ENCODE measurements around the gene KLF13.

KLF13 gene

DNA sequence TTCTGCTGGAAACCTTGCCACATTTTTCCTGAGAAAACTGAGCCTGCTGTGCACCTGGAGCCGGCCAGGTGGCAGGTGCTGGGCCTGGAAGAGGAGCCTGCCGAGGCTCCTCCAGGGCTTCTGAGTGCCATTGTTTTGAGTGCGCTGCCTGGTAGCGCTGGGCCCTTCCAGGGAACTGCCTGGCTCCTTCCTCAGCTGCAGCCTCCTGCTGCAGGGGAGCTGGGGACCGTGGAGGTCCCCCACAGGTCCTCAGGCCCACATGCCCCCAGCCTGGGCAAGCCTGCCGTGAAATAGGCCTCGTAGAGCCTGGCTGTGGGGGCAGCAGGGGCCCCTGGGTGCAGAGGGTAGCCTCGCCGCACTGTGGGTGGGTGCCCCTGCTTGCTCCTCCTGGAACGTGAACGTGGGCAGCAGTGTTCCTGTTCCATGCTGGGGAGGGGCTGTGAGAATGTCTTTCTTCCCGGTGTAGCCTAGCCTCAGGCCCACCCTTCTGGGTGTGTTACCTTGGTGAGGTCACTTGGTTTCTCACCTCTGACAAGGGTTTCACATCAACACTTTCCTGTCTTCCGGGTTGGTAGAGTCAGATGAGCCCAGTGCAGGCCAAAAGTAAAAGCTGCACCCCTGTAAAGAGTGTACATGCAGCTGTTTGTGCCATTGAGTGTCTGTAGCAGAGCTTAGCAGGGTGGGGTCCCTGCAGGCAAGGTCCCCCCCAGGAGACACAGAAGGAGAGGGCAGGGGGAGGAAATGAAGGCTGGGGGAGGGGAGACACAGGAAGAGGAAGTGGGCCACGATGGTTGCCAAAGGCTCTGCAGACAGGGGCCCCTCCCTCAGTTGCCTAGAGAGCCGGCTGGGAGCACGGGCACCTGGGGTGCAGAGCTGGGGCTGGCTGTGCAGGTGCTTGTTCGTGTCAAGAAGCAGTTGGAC lies 34.5 kb downstream of the KLF13 start:
- DNase-seq (ENCODE audit: low read depth in 1 of 2, low spot score in 1 of 2): peak; percentile 42 to 68

GRCh38 chr15:31361764-31362515 lies 35.3 kb downstream of the KLF13 start:
- no peak for DNase-seq (ENCODE audit: low read depth in 1 of 2, low spot score in 1 of 2)

DNA sequence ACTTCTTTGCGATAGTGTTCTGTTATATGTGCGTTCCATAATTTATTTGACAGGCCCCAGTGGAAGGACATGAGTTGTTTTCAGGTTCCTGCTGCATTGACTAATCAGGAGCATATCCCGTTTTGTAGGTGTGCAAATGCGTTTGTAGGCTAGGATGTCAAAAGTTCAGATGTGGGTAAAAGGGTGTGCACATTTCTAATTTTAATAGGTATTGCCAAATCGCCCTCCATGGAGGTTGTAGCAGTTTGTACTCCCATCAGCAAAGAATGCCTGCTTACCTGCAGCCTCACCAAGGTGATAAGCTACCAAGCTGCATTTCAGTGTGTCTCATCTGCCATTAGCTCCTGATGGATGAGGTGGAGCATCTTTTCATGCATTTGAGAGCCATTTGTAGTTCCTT lies 36.3 kb downstream of the KLF13 start:
- DNase-seq (ENCODE audit: low read depth in 1 of 2, low spot score in 1 of 2): no peak

DNA sequence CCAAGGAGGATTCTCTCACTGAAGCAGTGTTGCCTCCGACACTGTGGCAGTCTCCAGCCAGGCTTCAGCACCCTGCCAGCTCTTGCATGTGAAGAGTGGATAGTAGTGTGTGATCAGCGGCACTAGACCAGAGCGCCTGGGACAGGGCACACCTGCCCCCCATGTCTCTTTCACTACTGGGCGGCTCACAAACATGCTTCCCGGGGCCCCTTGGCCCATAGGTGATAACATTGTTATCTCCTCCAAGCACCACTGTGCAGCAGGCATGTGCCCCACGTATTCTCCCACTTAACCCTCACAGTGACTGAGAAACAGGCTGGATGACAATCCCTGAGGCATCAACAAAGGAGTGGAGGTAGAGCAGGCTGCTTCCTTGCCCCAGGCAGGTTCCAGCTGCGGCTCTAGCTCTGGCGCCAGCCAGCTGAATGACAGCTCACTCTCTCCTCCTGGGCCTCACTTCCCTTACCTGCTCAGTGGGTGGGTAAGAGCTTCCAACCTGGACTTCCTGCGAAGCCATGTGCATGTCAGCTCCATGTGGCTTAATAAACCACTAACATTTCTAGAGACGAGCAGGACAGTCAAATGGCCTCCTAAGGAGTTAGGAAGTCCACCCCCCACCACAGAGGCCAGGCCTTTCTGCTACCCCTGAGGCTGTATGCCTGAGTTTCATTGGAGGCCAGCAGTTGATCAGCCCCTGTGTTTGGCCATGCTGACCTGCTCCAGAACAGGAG lies 37.8 kb downstream of the KLF13 start:
- no peak for DNase-seq (ENCODE audit: low read depth in 1 of 2, low spot score in 1 of 2)

DNA sequence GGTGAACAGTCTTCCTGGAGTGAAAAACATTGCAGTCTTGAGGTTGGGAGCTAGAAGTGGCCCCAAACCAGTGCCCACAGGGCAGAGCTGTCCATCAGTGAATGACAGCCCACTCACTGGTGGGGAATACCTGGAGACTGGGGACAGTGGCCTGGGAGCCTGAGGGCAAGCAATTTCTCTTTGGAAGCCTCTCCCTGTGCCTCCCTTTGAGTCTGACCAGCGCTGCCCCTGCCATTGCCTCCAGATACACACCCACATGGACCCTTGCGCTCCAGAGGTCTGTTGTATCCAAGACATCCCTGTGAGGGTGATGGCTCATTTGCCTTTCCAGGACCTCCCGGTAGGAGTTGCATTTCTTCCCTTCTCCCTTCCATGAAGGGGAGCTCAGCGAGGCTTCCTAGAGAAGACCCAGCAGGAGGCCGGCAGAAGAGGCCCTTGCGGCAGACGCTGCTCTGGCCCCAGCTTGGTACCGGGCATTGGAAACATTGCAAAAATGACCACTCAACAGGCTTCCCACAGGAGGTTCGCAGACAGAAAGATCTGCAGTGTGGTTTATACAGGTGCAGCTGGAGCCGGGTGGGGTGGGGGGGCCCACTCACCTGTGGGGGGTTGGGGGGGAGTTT lies 38.5 kb downstream of the KLF13 start:
- DNase-seq (ENCODE audit: low read depth in 1 of 2, low spot score in 1 of 2): no peak

GRCh38 chr15:31365655-31366127 lies 39.1 kb downstream of the KLF13 start:
- DNase-seq (ENCODE audit: low read depth in 1 of 2, low spot score in 1 of 2): peak; percentile 55 to 62

DNA sequence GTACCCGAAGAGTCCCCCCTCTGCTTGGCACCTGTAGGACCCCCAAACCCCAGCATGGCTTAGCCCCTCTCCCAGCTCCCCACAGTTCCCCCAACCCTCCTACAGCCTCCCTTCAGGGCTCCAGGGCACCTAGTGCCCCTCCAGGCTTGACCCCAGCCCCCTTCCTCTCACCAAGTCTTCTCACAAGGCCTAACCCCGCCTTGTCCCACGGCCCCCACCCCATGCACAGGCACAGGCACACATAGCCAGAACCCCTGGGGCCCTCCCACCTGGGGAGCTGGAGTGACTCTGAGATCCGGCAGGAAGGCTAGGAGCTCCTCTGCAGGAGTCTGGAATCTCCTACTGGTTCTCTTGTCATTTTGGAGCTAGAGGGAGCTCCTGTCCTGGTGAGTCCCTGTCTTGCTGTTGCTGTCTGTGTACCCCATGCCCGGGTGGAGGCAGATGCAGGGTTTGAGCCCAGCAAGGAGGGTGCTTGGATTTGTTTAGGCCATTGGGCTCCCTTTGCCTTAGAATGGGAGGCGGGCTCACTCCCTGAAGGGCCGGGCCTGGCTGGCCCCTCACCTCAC lies 39.6 kb downstream of the KLF13 start:
- no peak for DNase-seq (ENCODE audit: low read depth in 1 of 2, low spot score in 1 of 2)

- DNase-seq (ENCODE audit: low read depth in 1 of 2, low spot score in 1 of 2): no peak
These were observed 40.5 kb downstream of the KLF13 start for GRCh38 chr15:31367021-31367729.

- DNase-seq (ENCODE audit: low read depth in 1 of 2, low spot score in 1 of 2): no peak
These were observed 41.2 kb downstream of the KLF13 start for GRCh38 chr15:31367730-31368344.

GRCh38 chr15:31369727-31370126 lies 43.1 kb downstream of the KLF13 start:
- DNase-seq (ENCODE audit: low read depth in 1 of 2, low spot score in 1 of 2): no peak

GRCh38 chr15:31371520-31372240 lies 45.0 kb downstream of the KLF13 start:
- no peak for DNase-seq (ENCODE audit: low read depth in 1 of 2, low spot score in 1 of 2)

GRCh38 chr15:31372635-31373091 lies 46.0 kb downstream of the KLF13 start:
- no peak for DNase-seq (ENCODE audit: low read depth in 1 of 2, low spot score in 1 of 2)

DNA sequence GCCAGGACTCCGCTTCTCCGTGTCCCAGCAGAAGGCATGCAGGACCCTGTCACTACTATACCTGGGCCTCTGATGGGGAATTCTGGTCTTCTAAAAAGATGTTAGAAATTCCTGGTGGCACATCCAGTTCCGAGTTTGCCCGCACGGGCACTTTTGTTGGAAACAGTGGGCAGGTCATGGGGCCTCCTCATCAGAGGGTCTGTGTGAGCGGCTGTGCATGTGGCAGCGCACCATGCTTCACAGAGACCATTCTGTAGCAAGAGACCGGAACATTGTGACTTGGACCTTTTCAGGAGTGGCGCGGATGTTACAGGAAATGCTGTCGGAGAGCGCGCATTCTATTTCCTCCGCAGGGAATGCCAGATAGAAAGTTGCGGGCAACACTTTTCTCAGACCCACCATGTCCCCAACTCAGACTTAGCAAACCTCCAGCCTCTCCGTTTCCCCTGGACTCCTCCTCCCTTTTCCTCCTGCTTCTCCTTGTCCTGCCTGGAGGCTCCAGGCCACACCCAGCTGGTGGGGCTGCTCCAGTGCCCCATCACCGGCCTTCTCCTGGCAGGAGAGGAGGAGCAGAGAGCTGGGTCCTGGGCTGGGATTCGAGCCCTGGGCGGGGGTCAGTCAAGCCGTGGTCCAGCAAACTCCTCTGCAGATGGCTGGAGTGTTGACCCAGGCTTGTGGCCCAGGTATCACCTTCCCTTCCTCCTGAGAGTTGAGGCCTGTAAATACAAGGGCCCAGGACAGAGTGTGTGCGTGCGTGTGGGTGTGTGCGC lies 46.6 kb downstream of the KLF13 start:
- no peak for DNase-seq (ENCODE audit: low read depth in 1 of 2, low spot score in 1 of 2)

GRCh38 chr15:31373970-31374369 lies 47.3 kb downstream of the KLF13 start:
- no peak for DNase-seq (ENCODE audit: low read depth in 1 of 2, low spot score in 1 of 2)

DNA sequence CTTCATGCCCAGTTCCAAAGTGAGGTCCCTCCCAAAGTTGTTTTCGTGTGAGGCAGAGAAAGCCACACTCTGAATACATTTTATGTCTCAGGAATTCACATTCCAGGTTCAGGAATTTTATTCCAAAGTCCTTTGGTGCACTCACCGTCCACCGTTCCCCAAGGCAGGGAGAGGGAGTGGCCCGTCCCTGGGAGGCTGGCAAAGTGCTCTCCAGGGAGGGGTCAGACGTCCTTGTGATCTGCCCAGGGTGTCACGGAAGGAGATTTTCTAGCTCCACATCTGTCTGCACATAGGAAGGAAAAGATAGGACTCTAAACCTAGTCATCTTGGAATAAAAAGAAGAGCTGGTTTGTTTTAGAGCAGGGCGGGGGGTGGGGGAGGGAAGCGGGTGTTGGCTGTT lies 47.9 kb downstream of the KLF13 start:
- no peak for DNase-seq (ENCODE audit: low read depth in 1 of 2, low spot score in 1 of 2)

- DNase-seq (ENCODE audit: low read depth in 1 of 2, low spot score in 1 of 2): no peak
These were observed 48.4 kb downstream of the KLF13 start for GRCh38 chr15:31374986-31375385.

GRCh38 chr15:31375772-31376171 lies 49.1 kb downstream of the KLF13 start:
- DNase-seq (ENCODE audit: low read depth in 1 of 2, low spot score in 1 of 2): no peak

DNA sequence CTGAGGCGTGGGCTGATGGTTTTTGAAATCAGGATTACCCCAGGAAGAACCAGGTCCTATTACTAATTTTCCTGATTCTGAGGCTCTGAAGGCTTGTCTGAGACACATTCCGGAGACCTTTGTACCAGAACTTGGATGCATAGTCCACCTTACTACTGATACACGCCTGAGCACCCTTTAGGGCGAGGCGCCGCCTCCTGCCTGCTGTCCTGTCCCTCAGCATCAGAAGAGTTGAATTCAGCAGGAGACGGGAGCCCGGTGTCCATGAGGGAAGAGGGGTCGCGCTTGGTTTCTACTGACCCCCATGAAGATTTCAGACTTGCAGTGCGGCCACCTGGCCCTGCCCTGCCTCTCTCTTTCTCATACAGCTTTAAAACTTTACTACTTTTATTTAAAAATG lies 49.9 kb downstream of the KLF13 start:
- no peak for DNase-seq (ENCODE audit: low read depth in 1 of 2, low spot score in 1 of 2)

All from activated T-helper 1 cell treated with anti-CD3 and anti-CD28 coated beads, Interleukin-2, amount 50 U/mL, for 16 hours (primary cell).